Natural killer cell treated with Interleukin-12 subunit alpha and Interleukin-12 subunit beta and Interleukin-15 and Interleukin-18, amount 100 ng/mL, for 72 hours (primary cell): ENCODE measurements around the gene GALNT18. TPM values are rescaled to one million over a fixed set of nuclear protein-coding genes. Genes with fewer than 3 reads are reported as not detected.

Source experiments
- ATAC-seq, 2 donors: fragments of 150-1000 bp; cut with Tn5 transposase in 1 of 2; sonication (Bioruptor Pico), chemical (Tn5 transposase) in 1 of 2; 2 replicates each; pipeline ENCODE4 v1.10.0; 2021
- DNase-seq: peaks from one replicate; pipeline ENCODE4 v3.0.0; 2022; ENCODE audit warnings: low spot score
- H3K27ac Mint-ChIP-seq, 2 donors: 1 replicate in 1 of 2; 2 replicates in 1 of 2; pipeline ENCODE4 v1.8.0; 2022; ENCODE audit warnings: mixed read lengths in 2 of 2, mild to moderate bottlenecking in 1 of 2, moderate library complexity in 1 of 2
- H3K27me3 Mint-ChIP-seq, 2 donors: 1 replicate in 1 of 2; 2 replicates in 1 of 2; pipeline ENCODE4 v1.8.0; 2022; ENCODE audit warnings: mixed read lengths in 2 of 2
- H3K36me3 Mint-ChIP-seq: one replicate; pipeline ENCODE4 v1.8.0; 2022; ENCODE audit warnings: mixed read lengths
- H3K4me1 Mint-ChIP-seq, 2 donors: 1 replicate in 1 of 2; 2 replicates in 1 of 2; pipeline ENCODE4 v1.8.0; 2022; ENCODE audit warnings: low read depth in 2 of 2, mixed read lengths in 2 of 2, mild to moderate bottlenecking in 1 of 2
- H3K4me3 Mint-ChIP-seq: one replicate; pipeline ENCODE4 v1.8.0; 2022; ENCODE audit warnings: mixed read lengths
- H3K9me3 Mint-ChIP-seq: 2 replicates; pipeline ENCODE4 v1.8.0; 2022; ENCODE audit warnings: mixed read lengths
- total RNA-seq, 2 donors: library from RNA; stranded (reverse); gene quantifications; one replicate each; pipeline ENCODE4 v1.2.3, GENCODE V29; 2022

The GALNT18 gene
- total RNA-seq, 2 donors from 2014 or later = 0.29 to 0.73 TPM

GRCh38 chr11:11472106-11472505, 149.7 kb downstream of the GALNT18 start:
- Mint-ChIP-seq H3K27me3 (peaks cover 5 to 6% of the 10 kb centered on the region in 2 donors), H3K27ac (no peak overlapping the region), H3K9me3 (no peaks in the 10 kb centered on the region), H3K4me3 (no peak overlapping the region), H3K4me1 (no peaks in the 10 kb centered on the region), H3K36me3 (no peaks in the 10 kb centered on the region)
- ATAC-seq = no peak
- no peak for DNase-seq

GRCh38 chr11:11471201-11471600, 150.6 kb downstream of the GALNT18 start:
- Mint-ChIP-seq H3K27me3 (peaks cover 2 to 5% of the 10 kb centered on the region in 2 donors), H3K4me1 (no peaks in the 10 kb centered on the region), H3K27ac (no peak overlapping the region), H3K9me3 (no peaks in the 10 kb centered on the region), H3K36me3 (no peaks in the 10 kb centered on the region), H3K4me3 (no peak overlapping the region)
- DNase-seq = no peak
- ATAC-seq = no peak

GRCh38 chr11:11468954-11469353, 152.9 kb downstream of the GALNT18 start:
- Mint-ChIP-seq H3K27me3 (peaks cover 0 to 5% of the 10 kb centered on the region in 2 donors), H3K36me3 (no peaks in the 10 kb centered on the region), H3K4me1 (no peaks in the 10 kb centered on the region), H3K4me3 (no peak overlapping the region), H3K9me3 (no peaks in the 10 kb centered on the region), H3K27ac (no peak overlapping the region)
- ATAC-seq (no peak), DNase-seq (no peak)

GRCh38 chr11:11467312-11467711, 154.5 kb downstream of the GALNT18 start:
- no peaks in the 10 kb centered on the region for H3K4me1 Mint-ChIP-seq
- H3K9me3 Mint-ChIP-seq = no peaks in the 10 kb centered on the region
- ATAC-seq (no peak), DNase-seq (no peak)
- H3K4me3 Mint-ChIP-seq = no peak overlapping the region
- H3K27ac Mint-ChIP-seq = no peak overlapping the region
- H3K36me3 Mint-ChIP-seq = no peaks in the 10 kb centered on the region
- peaks cover 0 to 5% of the 10 kb centered on the region in 2 donors for H3K27me3 Mint-ChIP-seq

GRCh38 chr11:11464555-11464954, 157.2 kb downstream of the GALNT18 start:
- no peaks in the 10 kb centered on the region for H3K9me3 Mint-ChIP-seq
- H3K4me3 Mint-ChIP-seq = no peak overlapping the region
- no peak for DNase-seq
- ATAC-seq = no peak
- H3K4me1 Mint-ChIP-seq = no peaks in the 10 kb centered on the region
- H3K27ac Mint-ChIP-seq = no peak overlapping the region
- H3K27me3 Mint-ChIP-seq = no peaks in the 10 kb centered on the region
- no peaks in the 10 kb centered on the region for H3K36me3 Mint-ChIP-seq

GRCh38 chr11:11463405-11463804, 158.4 kb downstream of the GALNT18 start:
- DNase-seq = no peak
- ATAC-seq = no peak
- Mint-ChIP-seq H3K4me3 (no peak overlapping the region), H3K4me1 (no peaks in the 10 kb centered on the region), H3K27ac (no peak overlapping the region), H3K9me3 (no peaks in the 10 kb centered on the region), H3K27me3 (no peaks in the 10 kb centered on the region), H3K36me3 (no peaks in the 10 kb centered on the region)

- Mint-ChIP-seq H3K36me3 (no peaks in the 10 kb centered on the region), H3K4me3 (no peak overlapping the region), H3K27me3 (no peaks in the 10 kb centered on the region), H3K27ac (no peak overlapping the region), H3K9me3 (no peaks in the 10 kb centered on the region), H3K4me1 (no peaks in the 10 kb centered on the region)
- DNase-seq (no peak), ATAC-seq (no peak)
Measured at GRCh38 chr11:11461473-11461872, 160.3 kb downstream of the GALNT18 start.

- no peaks in the 10 kb centered on the region for H3K36me3 Mint-ChIP-seq
- no peak overlapping the region for H3K27ac Mint-ChIP-seq
- DNase-seq = no peak
- no peaks in the 10 kb centered on the region for H3K9me3 Mint-ChIP-seq
- H3K27me3 Mint-ChIP-seq = peaks cover 0 to 3% of the 10 kb centered on the region in 2 donors
- no peaks in the 10 kb centered on the region for H3K4me1 Mint-ChIP-seq
- ATAC-seq = no peak
- no peak overlapping the region for H3K4me3 Mint-ChIP-seq
Measured at GRCh38 chr11:11459578-11459977, 162.2 kb downstream of the GALNT18 start.

GRCh38 chr11:11458485-11458884, 163.3 kb downstream of the GALNT18 start:
- Mint-ChIP-seq H3K27me3 (peaks cover 0 to 3% of the 10 kb centered on the region in 2 donors), H3K4me3 (no peak overlapping the region), H3K36me3 (no peaks in the 10 kb centered on the region), H3K4me1 (no peaks in the 10 kb centered on the region), H3K9me3 (no peaks in the 10 kb centered on the region), H3K27ac (no peak overlapping the region)
- ATAC-seq = no peak
- DNase-seq = no peak

- H3K9me3 Mint-ChIP-seq = no peaks in the 10 kb centered on the region
- H3K27me3 Mint-ChIP-seq = peaks cover 0 to 3% of the 10 kb centered on the region in 2 donors
- no peak for ATAC-seq
- DNase-seq = no peak
- no peak overlapping the region for H3K4me3 Mint-ChIP-seq
- H3K36me3 Mint-ChIP-seq = no peaks in the 10 kb centered on the region
- H3K4me1 Mint-ChIP-seq = no peaks in the 10 kb centered on the region
- H3K27ac Mint-ChIP-seq = no peak overlapping the region
Measured at GRCh38 chr11:11458001-11458400, 163.8 kb downstream of the GALNT18 start.

- DNase-seq = no peak
- Mint-ChIP-seq H3K27me3 (peaks cover 0 to 3% of the 10 kb centered on the region in 2 donors), H3K36me3 (no peaks in the 10 kb centered on the region), H3K4me1 (no peaks in the 10 kb centered on the region), H3K4me3 (no peak overlapping the region), H3K9me3 (no peaks in the 10 kb centered on the region), H3K27ac (no peak overlapping the region)
- ATAC-seq = no peak
Measured at GRCh38 chr11:11456866-11457265, 164.9 kb downstream of the GALNT18 start.

- Mint-ChIP-seq H3K27ac (no peak overlapping the region), H3K4me1 (no peaks in the 10 kb centered on the region), H3K27me3 (peaks cover 0 to 3% of the 10 kb centered on the region in 2 donors), H3K9me3 (no peaks in the 10 kb centered on the region), H3K4me3 (no peak overlapping the region), H3K36me3 (no peaks in the 10 kb centered on the region)
- DNase-seq (no peak), ATAC-seq (no peak)
Measured at GRCh38 chr11:11454671-11455223, 167.1 kb downstream of the GALNT18 start.

- Mint-ChIP-seq H3K4me3 (no peak overlapping the region), H3K27me3 (peaks cover 7 to 10% of the 10 kb centered on the region in 2 donors), H3K27ac (no peak overlapping the region), H3K4me1 (peaks cover 0 to 3% of the 10 kb centered on the region in 2 donors), H3K9me3 (no peaks in the 10 kb centered on the region), H3K36me3 (no peaks in the 10 kb centered on the region)
- DNase-seq (no peak), ATAC-seq (no peak)
Measured at GRCh38 chr11:11451501-11452005, 170.3 kb downstream of the GALNT18 start.

GRCh38 chr11:11450744-11451362, 171.0 kb downstream of the GALNT18 start:
- peaks cover 0 to 3% of the 10 kb centered on the region in 2 donors for H3K4me1 Mint-ChIP-seq
- H3K4me3 Mint-ChIP-seq = no peak overlapping the region
- no peak overlapping the region for H3K27ac Mint-ChIP-seq
- DNase-seq (no peak), ATAC-seq (no peak)
- H3K27me3 Mint-ChIP-seq = peaks cover 7 to 10% of the 10 kb centered on the region in 2 donors
- no peaks in the 10 kb centered on the region for H3K36me3 Mint-ChIP-seq
- H3K9me3 Mint-ChIP-seq = no peaks in the 10 kb centered on the region
